Testis (tissue), 3 donors: ENCODE measurements around the gene IVL. TPM values are rescaled to one million over a fixed set of nuclear protein-coding genes. Genes with fewer than 3 reads are reported as not detected.

Experiments
- DNase-seq: peaks from one replicate; pipeline ENCODE4 v3.0.0-alpha.2; 2019
- H3K27ac ChIP-seq, 2 donors: fragments of 200-600 bp; sonication (generic); one replicate each; pipeline ENCODE4 v1.5.1; 2019
- H3K27me3 ChIP-seq: fragments of 200-600 bp; sonication (generic); one replicate; pipeline ENCODE4 v1.5.1; 2019
- H3K36me3 ChIP-seq: fragments of 200-600 bp; sonication (generic); one replicate; pipeline ENCODE4 v1.5.1; 2017; ENCODE audit warnings: low read depth; ENCODE audit errors: missing control alignments
- H3K4me1 ChIP-seq: fragments of 200-600 bp; sonication (generic); one replicate; pipeline ENCODE4 v1.5.1; 2019
- H3K4me3 ChIP-seq, 2 donors: fragments of 200-600 bp; sonication (generic); one replicate each; pipeline ENCODE4 v1.5.1; 2017 to 2019
- H3K9me3 ChIP-seq: fragments of 200-600 bp; sonication (generic); one replicate; pipeline ENCODE4 v1.5.1; 2017
- POLR2A ChIP-seq: fragments of 450-650 bp; IDR thresholded peaks from one replicate; pipeline ENCODE4 v1.6.1; 2017; ENCODE audit warnings: antibody characterized with exemption, mild to moderate bottlenecking, moderate library complexity
- WGBS, 2 donors: methylation state at CpG; one replicate each; pipeline ENCODE4 v1.1.5; 2018; 5-methylcytosine and 5-hydroxymethylcytosine counted together
- intact Hi-C: fragments of 100-400 bp; cut with DNase I; formaldehyde crosslinking; loops from one replicate; pipeline ENCODE4 v1.15.1; 2023; ENCODE audit warnings: low total_unique reads
- polyA plus RNA-seq: library from polyadenylated mRNA; stranded (reverse); fragments of 350-450 nt; fragmentation: Illumina TruSeq; extraction: RNeasy Lipid Tissue Mini Kit (QIAGEN cat#74804); gene quantifications from one replicate; pipeline ENCODE4 v1.2.3, GENCODE V29; 2014; ENCODE audit warnings: low read depth, low replicate concordance; ENCODE audit not compliant: insufficient read depth
- total RNA-seq, 2 donors: library from RNA; depleted of rRNA; stranded (reverse); fragments of >200 nt; gene quantifications; one replicate each; pipeline ENCODE4 v1.2.3, GENCODE V29; 2016
- TF ChIP-seq, protein P1 (sequence below), 3 experiments: fragments of 450-650 bp in 2 of 3; fragments of 200-600 bp in 1 of 3; sonication (generic) in 1 of 3; IDR thresholded peaks; one replicate each; pipeline ENCODE4 v1.5.1; 2016 to 2019; ENCODE audit warnings: antibody characterized with exemption in 3 of 3, mild to moderate bottlenecking in 2 of 3, moderate library complexity in 1 of 3

The IVL gene
- total and polyA plus RNA-seq, 3 donors from 2014 or later: not detected

DNA sequence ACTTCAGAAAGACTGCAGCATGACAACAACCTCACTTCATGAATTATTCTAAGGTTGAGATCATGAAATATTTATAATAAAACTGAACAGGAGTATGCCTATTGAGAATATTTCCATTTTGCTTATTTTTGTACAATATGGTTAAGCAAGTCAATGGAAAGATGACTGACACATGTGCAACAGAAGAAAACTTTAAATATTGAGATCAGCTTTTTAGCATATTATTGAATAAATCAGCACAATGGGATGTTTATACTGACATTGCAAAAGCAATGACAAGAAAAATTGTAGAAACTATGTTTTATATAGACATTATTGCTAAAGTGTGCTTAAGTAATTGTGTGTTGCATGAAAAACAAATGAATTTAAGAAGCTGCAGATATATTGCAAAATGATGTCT lies 43.9 kb upstream of the IVL start:
- H3K27me3 ChIP-seq: no peaks in the 10 kb centered on the region
- H3K36me3 ChIP-seq: no peaks in the 10 kb centered on the region
- H3K9me3 ChIP-seq: no peaks in the 10 kb centered on the region
- H3K27ac ChIP-seq: no peak overlapping the region
- intact Hi-C loops: no loop called here
- no peak for DNase-seq
- no peaks in the 10 kb centered on the region for H3K4me1 ChIP-seq
- no peak for TF ChIP-seq POLR2A
- TF ChIP-seq, protein P1, sequence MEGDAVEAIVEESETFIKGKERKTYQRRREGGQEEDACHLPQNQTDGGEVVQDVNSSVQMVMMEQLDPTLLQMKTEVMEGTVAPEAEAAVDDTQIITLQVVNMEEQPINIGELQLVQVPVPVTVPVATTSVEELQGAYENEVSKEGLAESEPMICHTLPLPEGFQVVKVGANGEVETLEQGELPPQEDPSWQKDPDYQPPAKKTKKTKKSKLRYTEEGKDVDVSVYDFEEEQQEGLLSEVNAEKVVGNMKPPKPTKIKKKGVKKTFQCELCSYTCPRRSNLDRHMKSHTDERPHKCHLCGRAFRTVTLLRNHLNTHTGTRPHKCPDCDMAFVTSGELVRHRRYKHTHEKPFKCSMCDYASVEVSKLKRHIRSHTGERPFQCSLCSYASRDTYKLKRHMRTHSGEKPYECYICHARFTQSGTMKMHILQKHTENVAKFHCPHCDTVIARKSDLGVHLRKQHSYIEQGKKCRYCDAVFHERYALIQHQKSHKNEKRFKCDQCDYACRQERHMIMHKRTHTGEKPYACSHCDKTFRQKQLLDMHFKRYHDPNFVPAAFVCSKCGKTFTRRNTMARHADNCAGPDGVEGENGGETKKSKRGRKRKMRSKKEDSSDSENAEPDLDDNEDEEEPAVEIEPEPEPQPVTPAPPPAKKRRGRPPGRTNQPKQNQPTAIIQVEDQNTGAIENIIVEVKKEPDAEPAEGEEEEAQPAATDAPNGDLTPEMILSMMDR (IDR thresholded peaks at IDR 0.05): no peak
- H3K4me3 ChIP-seq: no peak overlapping the region

DNA sequence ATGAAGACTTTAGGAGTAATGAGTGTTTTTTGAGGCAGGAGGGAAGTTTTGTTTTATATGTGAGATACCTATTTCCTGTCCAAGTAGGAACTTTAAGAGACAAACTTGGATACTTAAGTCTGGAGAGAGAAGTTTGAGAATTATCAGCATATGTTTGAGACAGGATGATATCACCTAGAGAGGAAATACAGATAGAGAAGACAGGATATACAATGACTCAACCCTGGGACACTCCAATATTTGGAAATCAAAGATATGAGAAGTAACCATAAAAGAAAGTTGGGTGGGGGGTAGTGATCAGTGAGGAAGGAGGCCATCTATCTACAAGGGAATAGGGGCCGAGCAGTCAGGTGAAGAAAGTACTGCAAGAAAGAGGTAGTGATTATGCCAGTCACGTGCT lies 42.0 kb upstream of the IVL start:
- Histone ChIP-seq H3K27me3 (no peaks in the 10 kb centered on the region), H3K9me3 (no peaks in the 10 kb centered on the region), H3K27ac (no peak overlapping the region), H3K4me1 (no peaks in the 10 kb centered on the region), H3K4me3 (no peak overlapping the region), H3K36me3 (no peaks in the 10 kb centered on the region)
- no peak for TF ChIP-seq POLR2A
- TF ChIP-seq, protein P1 (IDR thresholded peaks at IDR 0.05): no peak
- 74 to 80% methylated on average over 2 of the region's 2 CpGs for WGBS, 2 donors
- intact Hi-C loops: no loop called here
- DNase-seq: no peak

DNA sequence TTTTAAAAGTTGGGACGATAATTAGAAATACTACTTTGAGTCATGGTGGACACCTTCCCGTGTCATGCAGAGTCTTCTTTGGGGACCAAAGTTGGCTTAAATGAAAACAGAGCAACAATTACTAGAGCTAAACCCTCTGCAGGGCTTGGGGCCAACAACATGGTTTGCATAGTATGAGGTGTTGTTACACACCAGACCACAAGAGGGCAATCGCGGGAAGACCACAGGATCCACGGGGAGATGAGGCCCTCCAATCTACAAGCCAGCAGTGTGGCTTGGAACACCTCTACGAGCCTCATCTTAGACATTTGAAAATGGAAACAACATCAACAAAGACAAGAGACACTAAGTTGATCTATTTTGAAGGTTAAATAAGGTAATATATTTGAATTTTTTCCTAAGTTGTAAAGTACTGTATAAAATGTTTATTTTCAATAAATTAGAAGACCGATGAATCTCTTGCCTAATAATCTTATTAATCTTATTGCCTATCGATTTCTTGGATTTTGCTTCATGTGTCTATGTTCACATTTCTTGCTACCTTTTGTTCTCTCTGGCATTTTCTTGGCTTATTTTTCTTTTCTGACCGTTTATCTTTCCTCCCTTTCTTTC lies 38.4 kb upstream of the IVL start:
- TF ChIP-seq POLR2A: no peak
- TF ChIP-seq, protein P1 (IDR thresholded peaks at IDR 0.05): peak in 2 of 3 experiments; percentile 48 to 52
- Histone ChIP-seq H3K4me3 (no peak overlapping the region), H3K27ac (no peak overlapping the region), H3K9me3 (no peaks in the 10 kb centered on the region), H3K27me3 (no peaks in the 10 kb centered on the region), H3K4me1 (no peaks in the 10 kb centered on the region), H3K36me3 (no peaks in the 10 kb centered on the region)
- intact Hi-C loops: no loop called here
- WGBS, 2 donors: 24 to 28% methylated on average over 9 of the region's 9 CpGs
- DNase-seq: peak; percentile 86

DNA sequence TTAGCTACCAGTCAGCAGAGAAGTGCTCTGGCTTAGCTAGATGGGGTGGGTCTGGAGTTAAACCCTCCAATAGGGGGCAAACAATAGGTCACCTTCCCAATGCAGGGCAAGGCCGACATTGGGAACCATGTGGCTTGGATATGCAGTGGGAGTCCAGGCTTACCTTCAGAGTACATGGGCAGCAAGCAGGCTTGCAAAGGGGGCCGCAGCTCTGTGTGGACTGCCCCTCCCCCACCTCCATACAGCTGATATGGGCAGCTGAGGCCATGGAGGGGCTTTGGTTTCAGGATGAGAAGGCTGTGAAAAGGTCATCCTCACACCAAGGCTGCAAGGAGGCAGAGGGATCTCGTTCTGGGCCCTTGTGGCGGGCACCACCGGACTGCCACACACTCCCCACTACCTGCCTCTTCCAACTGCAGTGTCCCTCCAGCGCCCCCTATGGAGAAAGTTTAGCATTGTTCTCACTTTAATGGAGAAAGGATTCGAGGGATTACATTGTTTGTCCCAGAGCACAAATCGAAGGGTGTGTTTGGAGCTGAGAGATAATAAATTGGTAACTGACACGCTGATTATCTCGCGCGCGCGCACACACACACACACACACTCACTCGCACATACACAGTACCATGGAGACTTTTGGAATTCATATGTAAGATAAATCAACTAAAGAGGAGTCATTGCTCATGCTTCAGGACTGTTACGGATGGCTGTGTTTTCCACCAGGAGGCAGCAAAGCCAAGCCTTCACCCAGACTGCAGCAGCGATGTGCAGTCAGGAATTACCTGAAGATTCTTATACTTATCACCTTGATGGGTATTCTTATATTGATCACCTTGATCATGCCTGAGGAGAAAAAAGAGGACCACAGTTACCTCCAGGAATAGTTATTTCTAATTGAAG lies 37.3 kb upstream of the IVL start:
- Histone ChIP-seq H3K4me3 (no peak overlapping the region), H3K27me3 (no peaks in the 10 kb centered on the region), H3K4me1 (no peaks in the 10 kb centered on the region), H3K27ac (no peak overlapping the region), H3K36me3 (no peaks in the 10 kb centered on the region), H3K9me3 (no peaks in the 10 kb centered on the region)
- intact Hi-C loops: no loop called here
- TF ChIP-seq, protein P1 (IDR thresholded peaks at IDR 0.05): peak in 2 of 3 experiments; percentile 46 to 58
- no peak for TF ChIP-seq POLR2A
- DNase-seq: peak; percentile 47
- WGBS, 2 donors: 32 to 41% methylated on average over 12 to 17 of the region's 17 CpGs
